Stimulated activated CD4-positive, alpha-beta T cell treated with anti-CD3 and anti-CD28 coated beads, Interleukin-15, amount 100 ng/mL, for 24 hours (primary cell): ENCODE data around the gene TRIM63.

Experiments
- DNase-seq: peaks from one replicate; pipeline ENCODE4 v3.0.0-alpha.2; 2020

TRIM63 gene

DNA sequence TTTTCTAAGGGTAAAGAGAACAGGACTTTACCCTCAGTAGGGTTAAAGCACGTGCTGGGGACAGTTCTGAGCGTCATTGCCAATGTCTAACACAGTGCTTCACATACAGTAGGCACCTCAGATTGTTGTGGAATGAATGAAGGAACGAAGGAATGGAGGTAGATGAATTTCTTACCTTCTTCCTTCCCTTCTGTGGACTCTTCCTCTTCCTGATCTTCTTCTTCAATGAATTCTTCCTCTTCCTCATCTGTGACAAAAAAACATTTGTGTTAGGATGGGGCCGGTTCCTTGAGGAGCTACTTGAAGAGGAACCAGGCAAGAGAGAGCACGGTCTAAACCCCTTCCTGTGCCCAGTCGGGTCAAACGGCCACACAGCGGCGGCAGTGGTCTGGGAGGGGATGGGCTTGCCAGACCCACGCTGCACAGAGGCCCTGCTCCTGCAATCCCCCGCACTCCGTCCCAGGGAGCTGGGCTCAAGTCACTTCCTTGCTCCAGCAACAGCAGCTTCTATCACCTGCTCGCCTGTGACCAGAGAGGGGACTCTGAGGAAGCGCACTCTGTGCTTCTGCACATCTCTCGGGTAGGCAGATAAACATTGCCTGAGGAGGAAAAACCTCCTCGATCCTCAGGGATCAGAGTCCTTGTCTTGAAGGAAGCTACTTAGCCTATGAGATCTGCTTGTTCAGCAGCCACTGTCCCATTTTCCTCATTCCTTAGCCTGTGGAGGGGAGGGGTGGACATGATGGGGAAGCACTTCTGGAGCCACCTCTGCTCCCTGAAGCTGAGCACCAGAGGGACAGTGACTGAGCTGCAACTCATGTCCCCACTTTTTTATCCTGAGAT, 13.5 kb downstream of the TRIM63 start:
- no peak for DNase-seq

DNA sequence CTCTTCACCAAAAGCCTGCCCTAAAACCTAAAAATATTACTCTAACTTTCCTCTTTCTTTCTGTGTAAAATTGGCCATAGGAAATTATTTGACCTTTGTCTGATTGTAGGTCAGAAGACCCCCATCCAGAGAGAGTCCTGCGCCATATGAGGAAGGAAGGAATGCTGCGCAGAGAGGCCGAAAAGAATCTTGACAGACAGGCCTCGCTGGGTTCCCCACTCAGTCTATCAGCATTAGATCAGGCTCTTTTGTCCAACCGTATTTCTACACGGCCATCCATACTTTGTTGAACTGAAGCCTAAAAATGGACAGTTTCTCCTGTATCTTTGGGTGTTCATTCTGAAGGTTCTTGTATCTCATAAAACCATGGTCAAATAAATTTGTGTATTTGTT, 17.2 kb downstream of the TRIM63 start:
- no peak for DNase-seq

DNA sequence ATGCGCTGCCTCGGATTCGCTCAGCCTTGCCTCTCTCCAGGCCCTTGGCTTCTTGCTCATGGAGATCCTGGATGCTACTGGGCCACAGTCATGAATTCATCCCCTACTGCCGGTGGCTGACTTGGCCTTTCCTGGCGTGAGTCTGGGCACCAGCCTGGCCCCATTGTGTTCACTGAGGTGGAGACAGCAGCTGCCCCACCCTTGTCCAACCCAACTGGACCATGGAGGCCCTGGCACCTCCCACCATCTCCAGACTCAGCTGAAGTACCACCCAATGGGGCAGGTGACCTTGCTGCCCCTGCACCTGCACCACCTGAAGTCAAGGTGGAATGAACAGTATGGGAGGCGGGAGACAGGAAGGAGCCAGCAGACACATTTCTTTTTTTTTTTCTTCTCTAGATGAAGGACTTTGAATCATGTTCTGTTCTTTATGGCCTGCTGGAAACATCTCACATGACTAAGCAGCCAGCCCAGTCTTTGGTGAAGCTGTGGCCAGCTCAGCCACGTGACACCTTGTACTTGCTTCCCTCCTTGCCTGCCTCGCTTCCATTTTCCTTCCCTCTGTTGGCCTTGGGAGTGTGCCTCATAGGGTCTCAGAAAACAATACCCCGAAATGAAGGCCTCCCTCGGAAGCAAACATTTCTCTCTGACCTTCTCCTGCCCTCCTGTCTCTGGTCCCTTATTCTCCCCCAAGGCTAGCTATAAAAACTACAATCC, 17.7 kb downstream of the TRIM63 start:
- no peak for DNase-seq

DNA sequence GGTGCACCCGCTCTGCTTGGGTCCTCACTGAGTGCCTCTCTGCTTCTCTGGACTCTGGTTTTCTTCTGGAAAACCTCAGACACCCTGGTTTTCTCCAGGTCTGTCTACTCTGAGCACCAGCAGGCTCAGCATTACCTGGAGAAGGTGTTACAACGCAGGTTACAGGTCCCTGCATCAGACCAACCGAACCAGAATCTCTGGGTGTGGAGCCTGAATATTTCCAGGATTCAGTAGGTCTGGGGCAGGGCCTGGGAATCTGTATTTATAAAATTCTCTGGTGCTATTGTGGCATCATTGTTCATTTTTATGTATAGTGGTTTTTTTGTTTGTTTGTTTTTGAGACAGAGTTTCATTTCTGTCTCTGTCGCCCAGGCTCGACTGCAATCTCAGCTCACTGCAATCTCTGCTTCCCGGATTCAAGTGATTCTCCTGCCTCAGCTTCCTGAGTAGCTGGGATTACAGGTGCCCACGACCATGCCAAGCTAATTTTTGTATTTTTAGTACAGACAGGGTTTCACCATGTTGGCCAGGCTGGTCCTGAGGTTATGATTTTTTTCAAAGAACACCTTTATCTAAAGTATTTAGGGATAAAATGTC, 20.1 kb downstream of the TRIM63 start:
- no peak for DNase-seq

DNA sequence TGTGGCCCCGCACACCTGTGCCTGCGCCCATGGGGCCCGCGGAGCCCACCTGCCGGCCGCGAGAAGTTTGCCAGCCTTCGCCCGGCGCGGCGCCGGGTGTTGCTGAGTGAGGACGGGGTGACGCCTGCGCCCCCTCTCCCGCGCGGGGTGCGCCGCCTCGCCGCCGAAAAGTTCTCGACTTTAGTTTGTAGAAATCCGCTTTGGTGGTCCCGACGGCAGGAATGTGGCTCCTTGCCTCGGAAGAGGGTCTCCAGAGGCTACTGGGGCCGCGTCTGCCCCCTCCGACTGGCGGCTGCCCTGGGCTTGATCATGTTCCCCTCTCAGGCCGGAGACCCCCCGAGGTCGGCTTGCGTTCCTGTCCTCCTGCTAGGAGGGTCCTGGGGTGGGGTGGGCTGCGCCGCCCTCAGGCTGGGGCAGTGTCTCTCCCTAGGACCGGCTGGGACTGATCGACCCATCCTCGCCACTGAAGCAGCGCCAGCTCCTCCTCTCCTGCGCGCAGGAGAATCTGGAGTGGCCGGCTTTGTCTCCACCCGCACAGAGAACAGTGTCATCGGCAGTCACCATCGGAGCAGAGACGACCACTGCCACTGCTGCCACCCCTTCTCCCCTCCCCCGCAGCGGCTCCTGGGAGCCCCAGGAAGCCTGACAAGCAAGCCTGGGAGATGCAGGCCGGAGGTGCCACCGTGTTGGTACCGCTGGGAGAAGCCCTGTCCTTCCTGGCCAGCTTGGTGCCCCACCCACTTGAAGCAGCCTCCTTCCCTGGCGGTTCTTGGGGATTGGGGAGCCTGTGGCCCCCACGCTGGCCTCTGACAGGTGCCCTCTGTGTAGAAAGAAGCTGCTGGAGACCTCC, 21.0 kb downstream of the TRIM63 start:
- DNase-seq = no peak

DNA sequence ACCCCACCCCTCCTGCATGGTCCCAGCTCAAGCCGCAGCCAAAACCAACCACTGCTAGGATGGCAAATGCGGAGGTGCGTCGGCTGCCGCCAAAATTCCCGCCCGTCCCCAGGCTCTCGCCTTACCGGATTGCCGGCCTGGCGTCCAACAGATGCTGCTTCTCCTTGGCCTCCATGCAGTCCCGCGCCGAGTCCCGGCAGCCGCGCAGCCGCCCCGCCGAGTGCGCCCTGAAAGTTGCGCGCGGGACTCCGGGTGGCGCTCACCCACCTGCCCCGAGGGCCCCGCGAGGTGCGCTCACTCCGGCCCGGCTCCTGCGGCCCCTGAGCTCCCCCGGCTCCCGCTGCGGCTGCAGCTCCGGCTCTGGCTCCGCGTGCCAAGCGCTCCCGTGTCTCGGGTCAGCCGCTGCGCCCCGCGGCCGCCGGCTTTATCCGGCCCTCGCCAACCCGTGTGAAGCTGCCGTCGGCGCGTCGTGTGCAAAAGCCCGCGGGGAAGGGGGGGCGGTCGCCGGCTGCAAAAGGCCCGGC, 21.6 kb downstream of the TRIM63 start, which contains the start of gene SLC30A2:
TSS of gene SLC30A2 (minus strand) at position 397 of the 524 bp plus-strand sequence. CDS start at position 175, 222 bp downstream.
- peak; percentile 15 for DNase-seq

DNA sequence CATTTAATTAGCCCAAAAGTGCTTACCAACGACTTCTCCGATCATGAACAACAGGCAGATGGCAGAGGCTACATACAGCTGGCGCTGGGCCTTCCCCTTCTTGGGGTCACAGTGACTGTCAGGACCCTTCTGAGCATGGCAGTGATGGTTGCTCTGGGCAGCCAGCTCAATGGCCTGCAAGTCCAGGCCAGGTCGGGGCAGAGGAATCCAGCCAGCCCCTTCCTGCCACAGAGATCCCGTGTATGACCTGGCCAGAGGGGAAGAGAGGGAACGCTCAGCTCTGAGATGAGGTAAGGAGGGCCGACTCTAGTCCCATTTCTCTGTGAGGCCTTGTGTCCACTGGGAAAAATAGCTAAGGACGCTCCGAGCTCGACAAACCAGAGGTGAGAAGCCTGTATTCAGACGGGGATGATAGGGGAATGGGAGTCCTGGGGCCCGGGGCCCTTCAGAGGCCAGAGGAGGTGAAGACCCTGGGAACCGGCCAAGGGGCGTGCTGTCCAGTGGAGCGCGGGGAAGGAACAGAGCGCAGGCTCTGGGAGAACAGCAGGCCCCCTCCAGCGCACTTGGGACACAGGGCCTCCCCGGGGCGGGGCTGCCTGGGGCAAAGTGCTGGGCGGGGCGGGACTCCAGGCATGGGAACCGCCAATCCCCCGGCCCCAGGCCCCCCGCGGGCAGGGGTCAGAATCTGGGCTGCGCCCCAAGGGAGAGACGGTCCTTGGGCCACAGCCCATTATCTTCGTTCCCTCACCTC, 22.3 kb downstream of the TRIM63 start:
- no peak for DNase-seq

DNA sequence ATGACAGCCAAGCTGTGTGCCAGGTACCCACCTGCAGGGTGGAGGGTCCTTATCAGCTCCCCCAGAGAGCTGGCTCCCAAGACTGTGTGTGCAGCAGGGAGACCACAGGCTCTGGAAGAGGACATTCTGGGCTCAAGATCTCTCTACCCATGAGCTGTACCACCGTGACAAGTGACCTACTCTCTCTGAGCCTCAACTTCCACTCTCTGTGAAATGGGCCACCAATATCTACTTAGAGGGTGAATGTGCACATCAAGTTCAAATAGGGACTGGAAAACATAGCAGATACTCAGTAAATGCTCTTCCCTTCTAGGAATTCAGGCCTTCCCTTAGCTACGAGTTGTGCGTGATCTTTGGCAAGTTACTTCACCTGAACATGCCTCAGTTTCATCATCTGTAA, 23.0 kb downstream of the TRIM63 start:
- no peak for DNase-seq

DNA sequence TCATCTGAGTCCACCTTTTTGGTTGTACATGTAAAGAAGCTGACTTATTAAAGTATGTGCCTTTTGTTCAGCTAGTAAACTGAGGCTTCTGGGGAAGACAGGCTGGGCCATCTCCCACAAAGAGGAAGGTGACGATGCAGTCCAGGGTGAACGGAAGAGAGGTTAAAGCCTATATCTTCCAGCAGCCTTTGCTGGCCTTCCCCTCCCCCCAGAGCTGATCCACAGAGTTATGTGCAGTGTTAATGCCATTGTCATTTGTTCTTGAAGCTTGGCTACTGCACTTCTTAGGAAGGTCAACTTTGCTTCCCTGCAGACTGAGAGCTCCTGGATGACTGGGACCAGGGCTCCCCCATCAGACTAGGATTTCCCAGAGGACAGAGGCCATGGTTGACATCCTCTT, 23.7 kb downstream of the TRIM63 start:
- DNase-seq = no peak

DNA sequence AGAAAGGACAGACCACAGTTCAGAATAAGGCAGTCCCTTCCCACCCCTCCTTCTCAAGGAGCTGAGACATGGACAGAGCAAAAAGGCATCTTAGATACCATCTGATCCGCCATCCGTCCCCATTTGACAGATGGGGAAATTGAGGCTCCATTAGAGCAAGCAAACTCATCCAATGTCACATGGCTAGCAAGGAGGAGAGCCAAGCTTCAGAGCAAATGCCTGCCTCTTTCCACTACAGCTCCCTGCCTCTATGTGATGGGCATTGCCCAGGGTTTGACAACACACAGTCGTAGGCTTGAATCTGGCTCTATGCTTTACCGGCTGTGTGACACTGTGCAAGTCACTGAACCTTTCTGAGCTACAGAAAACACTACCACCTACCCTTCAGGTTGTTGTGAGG, 25.5 kb downstream of the TRIM63 start:
- DNase-seq = no peak

DNA sequence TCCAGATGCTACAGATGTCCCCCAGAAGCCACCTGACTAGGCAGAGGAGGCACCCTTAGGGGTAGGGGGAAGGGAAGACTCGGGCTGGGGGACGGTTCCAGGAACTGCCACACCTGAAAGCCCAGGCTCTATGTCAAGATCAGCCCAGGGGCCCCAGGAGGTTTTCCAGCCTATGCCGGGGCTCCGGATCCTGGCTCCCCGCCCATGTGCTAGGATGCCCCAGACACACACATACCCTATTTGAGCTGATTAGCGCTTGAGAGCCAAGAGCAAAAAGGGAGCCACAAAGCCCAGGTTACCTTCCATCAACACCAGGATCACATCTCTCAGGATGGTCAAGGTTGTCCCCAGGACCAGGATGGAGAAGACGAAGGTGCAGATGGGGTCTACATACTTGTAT, 26.0 kb downstream of the TRIM63 start:
- DNase-seq = no peak

DNA sequence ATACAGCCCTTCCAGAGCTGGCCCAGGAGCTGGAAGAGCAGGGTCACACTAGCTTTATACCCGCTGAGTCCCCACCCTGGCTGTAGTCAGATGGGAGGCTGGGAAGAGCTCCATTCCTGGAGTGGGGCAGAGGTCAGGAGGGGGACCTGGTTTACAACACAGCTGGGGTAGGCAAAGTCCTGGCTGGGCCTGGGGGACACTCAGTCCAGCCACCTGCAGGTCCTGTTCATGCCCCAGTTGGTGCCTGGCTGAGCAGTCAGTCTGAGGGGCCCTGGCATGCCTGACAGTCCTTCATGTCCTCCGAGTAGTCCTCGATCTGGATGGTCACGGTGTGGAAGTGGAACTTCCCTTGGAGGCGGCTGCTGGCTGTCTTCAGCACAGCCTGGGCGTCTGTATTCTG, 28.5 kb downstream of the TRIM63 start:
- no peak for DNase-seq

DNA sequence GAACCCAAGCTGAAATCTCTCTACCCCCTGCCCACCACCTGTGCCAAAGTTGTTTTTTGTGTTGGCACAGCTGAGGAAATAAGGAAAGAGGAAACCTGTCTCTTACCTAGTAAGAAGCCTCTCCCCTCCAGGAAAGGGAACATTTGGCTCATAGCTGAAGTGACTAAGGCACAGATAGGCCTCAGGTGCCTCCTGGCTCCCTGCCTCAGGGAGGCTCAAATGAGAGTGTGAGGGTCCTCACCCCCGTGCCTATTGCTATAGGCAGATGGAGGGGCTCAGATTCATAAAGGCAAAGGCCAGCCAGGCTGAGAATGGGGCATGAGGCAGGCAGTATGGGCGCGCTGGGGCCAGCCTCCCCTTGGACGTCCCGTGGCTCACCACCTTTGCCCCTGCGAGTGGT, 29.0 kb downstream of the TRIM63 start:
- DNase-seq = no peak

DNA sequence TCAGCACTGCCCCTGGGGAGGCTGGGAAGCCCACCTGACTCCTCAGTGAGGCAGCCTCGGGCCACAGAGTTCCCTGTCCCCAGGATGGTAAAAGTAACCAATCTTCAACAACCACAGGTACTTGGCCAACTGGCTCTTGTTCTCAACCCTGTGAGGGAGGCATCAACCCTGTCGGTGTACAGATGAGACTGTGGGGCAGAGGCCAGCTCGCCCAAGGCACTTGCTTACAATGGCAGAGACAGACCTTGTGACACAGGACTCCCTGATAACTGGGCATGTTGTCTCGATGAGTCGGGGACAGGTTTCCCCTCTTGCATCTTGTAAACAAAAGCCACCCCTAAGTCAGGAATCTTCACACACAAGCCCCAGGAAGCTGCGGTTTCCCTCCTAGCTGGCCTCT, 29.5 kb downstream of the TRIM63 start:
- DNase-seq = no peak

DNA sequence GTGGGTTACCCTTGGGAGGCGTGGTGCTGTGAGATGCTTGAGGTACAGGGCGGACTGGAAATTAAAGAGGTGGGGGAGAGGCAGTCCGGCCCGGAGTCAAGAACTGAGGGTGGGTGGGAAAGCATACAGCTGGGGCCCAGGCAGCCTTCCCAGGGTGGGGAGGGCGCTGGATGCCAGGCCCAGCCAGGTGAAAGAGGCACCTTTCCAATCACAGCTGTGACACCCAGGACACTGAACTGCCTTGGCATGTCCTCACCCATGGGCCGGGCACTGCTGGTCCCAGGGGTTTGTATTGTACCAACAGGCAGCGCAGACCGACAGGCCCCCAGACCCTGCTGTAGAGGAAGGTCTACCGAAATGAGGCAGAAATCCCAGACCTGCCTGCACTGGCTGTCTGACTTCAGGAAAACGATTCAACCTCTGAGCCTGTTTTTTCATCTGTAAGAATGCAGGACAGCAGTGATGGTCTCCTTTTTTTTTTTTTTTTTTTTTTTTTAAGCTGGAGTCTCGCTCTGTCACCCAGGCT, 30.6 kb downstream of the TRIM63 start:
- DNase-seq = no peak

DNA sequence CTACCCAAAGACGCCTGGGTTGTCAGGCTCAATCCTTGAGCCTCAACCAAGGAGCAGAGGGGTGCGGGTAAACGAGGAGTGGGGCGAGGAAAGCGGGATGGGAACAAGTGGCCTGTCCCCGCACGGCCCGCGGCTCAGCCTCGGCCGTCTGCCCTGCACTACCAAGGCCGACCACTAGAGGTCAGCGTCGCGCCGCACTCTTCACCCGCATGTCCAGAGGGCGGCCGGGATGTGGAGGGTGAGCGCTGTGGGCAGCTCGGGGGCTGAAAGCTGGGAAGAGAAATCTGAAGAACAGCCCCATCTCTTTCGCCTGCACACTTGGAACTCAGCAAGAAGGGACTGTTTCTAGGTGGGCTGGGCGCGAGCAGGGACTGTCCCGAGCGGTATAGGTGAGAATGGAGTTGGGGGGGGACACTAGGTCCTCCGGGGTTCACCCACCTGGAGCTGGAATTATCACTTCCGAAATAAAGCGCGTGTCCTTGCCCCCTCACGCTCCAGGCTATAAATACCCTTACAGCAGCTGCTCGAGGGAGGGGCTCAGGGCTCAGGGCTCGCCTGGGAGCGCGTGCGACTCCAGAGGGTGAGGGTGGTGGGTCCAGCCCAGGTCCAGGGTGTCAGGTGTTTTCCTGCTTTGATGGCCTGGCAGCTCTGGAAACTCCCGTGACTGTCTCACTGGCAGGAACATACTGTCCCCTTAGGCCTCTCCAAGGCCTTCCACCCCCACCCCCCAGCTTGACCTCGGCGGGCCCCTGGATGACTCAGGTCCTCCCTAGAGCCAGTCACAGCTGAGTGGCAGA, 31.3 kb downstream of the TRIM63 start:
- peak; percentile 83 for DNase-seq

DNA sequence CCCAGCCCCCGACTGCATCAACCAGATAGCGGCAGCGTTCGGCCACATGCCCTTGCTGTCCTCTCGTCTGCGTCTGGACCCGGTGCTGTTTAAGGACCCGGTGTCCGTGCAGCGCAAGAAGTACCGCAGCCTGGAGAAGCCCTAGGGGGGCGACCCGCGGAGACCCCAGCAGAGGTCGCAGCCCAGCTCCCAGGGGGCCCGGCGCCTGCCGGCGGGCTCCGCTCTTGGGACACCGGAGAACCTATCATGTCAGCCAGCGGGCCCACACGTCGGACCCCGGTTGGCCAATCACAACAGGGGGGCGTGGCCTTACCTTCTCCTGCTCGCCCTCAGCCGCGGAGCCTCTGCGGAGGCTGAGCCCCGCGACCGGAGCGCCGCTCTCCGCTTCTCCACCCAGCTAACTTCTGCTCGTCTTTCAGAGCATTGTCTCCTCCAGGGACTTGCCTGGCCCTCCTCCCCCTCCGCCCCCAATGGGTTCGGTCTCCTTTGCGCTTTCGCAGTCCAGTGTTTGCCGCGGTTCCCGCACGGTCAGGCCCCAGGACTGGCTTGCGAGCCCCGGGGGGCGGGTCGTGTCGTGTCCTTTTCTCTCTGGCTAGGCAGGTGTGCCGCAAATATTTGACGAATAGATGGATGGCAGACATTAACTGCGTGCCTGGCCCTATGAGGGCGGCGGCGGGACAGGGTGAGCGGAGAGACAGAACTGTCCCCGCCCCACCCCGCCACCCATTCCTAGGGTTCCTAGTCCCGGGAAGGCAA, 32.0 kb downstream of the TRIM63 start:
- peak; percentile 97 for DNase-seq

DNA sequence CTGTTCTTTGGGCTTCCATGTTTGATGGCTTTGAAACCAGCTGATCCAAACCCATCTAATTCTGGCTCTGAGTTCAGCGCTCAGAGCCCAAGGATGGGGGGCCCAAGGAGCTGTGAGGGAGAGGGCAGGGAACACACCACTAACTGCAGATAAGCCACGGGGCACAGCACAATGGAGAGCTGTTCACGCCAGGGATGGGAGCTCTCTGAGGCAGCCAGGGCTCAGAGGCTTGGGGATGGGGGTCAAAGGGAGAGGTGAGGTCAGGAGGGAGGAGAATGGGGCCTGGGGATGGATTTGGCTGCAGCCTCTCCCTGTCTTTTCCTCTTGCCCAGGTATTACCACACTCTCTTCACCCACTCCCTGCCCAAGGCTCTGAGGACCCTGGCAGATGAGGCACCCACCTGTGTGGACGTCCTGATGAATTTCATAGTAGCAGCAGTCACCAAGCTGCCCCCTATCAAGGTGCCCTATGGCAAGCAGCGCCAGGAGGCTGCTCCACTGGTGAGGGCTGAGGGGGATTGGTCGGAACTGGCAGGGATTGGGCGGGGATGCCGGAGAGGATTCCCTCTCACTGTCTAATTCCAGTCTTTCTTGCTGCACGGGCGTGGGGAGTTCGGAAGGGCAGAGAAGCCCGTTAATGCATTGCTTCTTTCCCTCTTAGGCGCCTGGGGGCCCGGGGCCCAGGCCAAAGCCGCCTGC, 32.8 kb downstream of the TRIM63 start:
- DNase-seq = no peak

DNA sequence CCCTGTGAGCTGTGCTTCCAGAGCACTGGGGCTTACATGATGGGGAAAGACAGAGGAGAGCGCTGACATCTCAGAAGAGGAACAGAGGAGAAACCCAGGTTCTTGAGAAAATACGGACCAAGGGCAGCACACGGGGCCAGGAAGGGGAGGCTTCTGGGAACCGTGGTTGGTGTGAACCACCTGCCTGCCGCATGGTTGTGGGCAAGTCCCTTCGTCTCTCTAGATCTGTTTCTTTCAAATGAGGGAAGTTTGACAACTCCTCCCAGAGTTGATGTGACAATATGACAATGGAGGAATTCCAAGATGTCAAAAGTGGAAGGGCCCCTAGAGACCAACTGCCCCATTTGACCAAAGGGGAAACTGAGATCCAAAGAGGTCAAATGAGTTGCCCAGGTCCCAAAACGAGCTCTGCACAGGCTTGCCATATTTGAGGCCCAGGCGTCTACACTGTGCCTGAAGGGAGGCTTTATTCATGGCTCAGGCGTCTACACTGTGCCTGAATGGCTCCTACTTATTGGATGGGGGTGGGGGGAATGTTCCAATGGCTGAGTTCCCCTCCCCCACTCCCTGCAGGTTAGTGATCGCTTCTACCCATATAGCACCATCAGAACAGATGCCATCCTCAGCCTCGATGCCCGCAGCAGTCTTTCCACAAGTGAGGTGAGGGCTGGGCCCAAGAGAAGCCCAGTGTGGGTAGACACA, 34.6 kb downstream of the TRIM63 start:
- no peak for DNase-seq
